PC-3 (cell line): Measurements from ENCODE around the gene ORC4.

Experiments
- CTCF ChIP-seq: fragments of 300-600 bp; sonication (generic); conservative IDR thresholded peaks from 2 replicates; pipeline ENCODE4 v1.5.1; 2017; ENCODE audit warnings: antibody characterized with exemption, low read depth, mild to moderate bottlenecking, low read length
- EZH2 ChIP-seq: fragments of 300-600 bp; sonication (generic); IDR thresholded peaks from one replicate; pipeline ENCODE4 v1.6.1; 2017; ENCODE audit warnings: antibody characterized with exemption, mild to moderate bottlenecking, low read length; ENCODE audit not compliant: unreplicated experiment
- EZH2phosphoT487 ChIP-seq: fragments of 300-600 bp; sonication (generic); IDR thresholded peaks from 2 replicates; pipeline ENCODE4 v1.6.1; 2018; ENCODE audit warnings: mild to moderate bottlenecking, antibody characterized with exemption, low read length, borderline replicate concordance

- TF ChIP-seq CTCF: no peak
- no peak for TF ChIP-seq EZH2
- no peak for TF ChIP-seq EZH2phosphoT487
Measured at GRCh38 chr2:147939313-147939712, 81.2 kb downstream of the ORC4 start.
